GM12878 (cell line): Measurements from ENCODE around the gene SIN3B. TPM values are rescaled to one million over a fixed set of nuclear protein-coding genes. Genes with fewer than 3 reads are reported as not detected.

Source experiments
- ATAC-seq: fragments of 200-7000 bp; cut with Tn5 transposase; 3 replicates; pipeline ENCODE4 v1.9.1; 2020; ENCODE audit warnings: mild to moderate bottlenecking, moderate library complexity
- BruUV-seq: library from RNA; stranded (reverse); fragments of 400-500 nt; replicated peaks from 2 replicates; lab custom pipeline; 2021; lab: Mats Ljungman, UMichigan
- CTCF ChIA-PET: fragments of 300-600 bp; sonication (Branson Sonifier 250); formaldehyde crosslinking; extraction: SDS; loops from one replicate; lab custom pipeline; 2021; ENCODE audit warnings: inconsistent platforms; lab: Yijun Ruan, JAX
- POLR2A ChIA-PET: fragments of 350-600 bp; formaldehyde crosslinking; extraction: SDS; loops from one replicate; lab custom pipeline; 2021; ENCODE audit warnings: inconsistent platforms; lab: Charles Lee
- RAD21 ChIA-PET: fragments of 300-600 bp; sonication (Branson Sonifier 250); formaldehyde crosslinking; loops from one replicate; lab custom pipeline; 2023; ENCODE audit warnings: antibody characterized with exemption; ENCODE audit not compliant: unreplicated experiment; lab: Charles Lee
- SMC1A ChIA-PET: fragments of 300-600 bp; sonication (Branson Sonifier 250); formaldehyde crosslinking; loops from one replicate; lab custom pipeline; 2023; ENCODE audit not compliant: unreplicated experiment, uncharacterized antibody; lab: Charles Lee
- DNase-seq: peaks from one replicate; pipeline ENCODE4 v3.0.0-alpha.2; 2011; ENCODE audit warnings: low read depth, low spot score
- FAIRE-seq: peaks from 3 replicates; lab custom pipeline; 2011; peaks lifted over from hg19 to GRCh38; lab: Jason Lieb, UNC
- H2AFZ ChIP-seq: 2 replicates; pipeline ENCODE4 v1.6.0; 2011; ENCODE audit warnings: low read depth, low read length, control low read depth; ENCODE audit not compliant: control insufficient read depth
- H3K27ac ChIP-seq: 2 replicates; pipeline ENCODE4 v1.5.1; 2011; ENCODE audit warnings: control low read depth; ENCODE audit not compliant: control insufficient read depth, insufficient read depth
- H3K27me3 ChIP-seq, 2 experiments: replicated peaks in 1 of 2; 2 replicates each; pipeline versions ENCODE4 v1.6.0 to v1.6.1; 2011; ENCODE audit warnings: low read length in 1 of 2; ENCODE audit not compliant: control insufficient read depth in 2 of 2, insufficient read depth in 2 of 2
- H3K36me3 ChIP-seq, 2 experiments: 2 replicates each; pipeline ENCODE4 v1.5.1; 2011; ENCODE audit warnings: low read length in 1 of 2; ENCODE audit not compliant: control insufficient read depth in 2 of 2, insufficient read depth in 2 of 2
- H3K4me1 ChIP-seq: 2 replicates; pipeline ENCODE4 v1.6.1; 2011; ENCODE audit warnings: mild to moderate bottlenecking, low read length, moderate library complexity, mixed read lengths; ENCODE audit not compliant: control insufficient read depth, insufficient read depth
- H3K4me2 ChIP-seq: 2 replicates; pipeline ENCODE4 v1.6.0; 2011; ENCODE audit warnings: control low read depth; ENCODE audit not compliant: control insufficient read depth, insufficient read depth
- H3K4me3 ChIP-seq: fragments of 200-600 bp; sonication (generic); 2 replicates; pipeline ENCODE4 v1.5.1; 2016
- H3K79me2 ChIP-seq: 2 replicates; pipeline ENCODE4 v1.6.0; 2011; ENCODE audit warnings: low read length; ENCODE audit not compliant: control insufficient read depth, insufficient read depth
- H3K9ac ChIP-seq: 2 replicates; pipeline ENCODE4 v1.8.0; 2011; ENCODE audit warnings: low read length, control low read depth, mixed read lengths; ENCODE audit not compliant: control insufficient read depth, insufficient read depth
- H3K9me3 ChIP-seq: replicated peaks from 3 replicates; pipeline ENCODE4 v1.5.1; 2011; ENCODE audit warnings: mild to moderate bottlenecking, low read length; ENCODE audit not compliant: control insufficient read depth, insufficient read depth
- H4K20me1 ChIP-seq: 2 replicates; pipeline ENCODE4 v1.6.0; 2011; ENCODE audit not compliant: control insufficient read depth, insufficient read depth
- CHD1 ChIP-seq: IDR thresholded peaks from 2 replicates; pipeline ENCODE4 v1.6.1; 2012; ENCODE audit warnings: low read depth, low read length, improper control_type of control experiment
- KAT2A ChIP-seq: conservative IDR thresholded peaks from 2 replicates; pipeline ENCODE4 v1.6.1; 2011; ENCODE audit warnings: low read depth, low read length; ENCODE audit not compliant: control insufficient read depth
- WGBS: methylation state at CpG from one replicate; pipeline ENCODE4 v1.1.6; 2016; ENCODE audit warnings: low lambda C conversion rate; ENCODE audit not compliant: insufficient replicate concordance, insufficient coverage; ENCODE audit errors: missing lambda C conversion rate; 5-methylcytosine and 5-hydroxymethylcytosine counted together
- in situ Hi-C: fragments of 300-500 bp; cut with MboI; formaldehyde crosslinking; loops from 9 replicates; pipeline ENCODE4 v1.14.3; 2018; ENCODE audit warnings: mixed read lengths
- intact Hi-C: fragments of 100-400 bp; cut with micrococcal nuclease; formaldehyde crosslinking; loops from one replicate; pipeline ENCODE4 v1.14.2; 2022; ENCODE audit not compliant: unreplicated experiment
- polyA plus RNA-seq, 11 experiments: library from polyadenylated mRNA; depleted of rRNA in 4 of 11; unstranded in 6 of 11; stranded (reverse) in 5 of 11; fragments of >200 nt; fragmentation: Nextera tagmentation in 4 of 11; fragmentation: Illumina TruSeq in 1 of 11; extraction: Ambion mirVana in 4 of 11; extraction: Trizol in 1 of 11; gene quantifications; 1 replicate in 1 of 11; 2 replicates in 10 of 11; pipeline versions ENCODE4 v1.2.1 to v1.2.3, GENCODE V29; 2011 to 2016; ENCODE audit warnings: inconsistent platforms in 2 of 11, missing spikeins in 2 of 11, low read depth in 1 of 11
- total RNA-seq, 4 experiments: library from RNA; depleted of rRNA in 3 of 4; stranded (reverse); fragments of >200 nt in 3 of 4; fragmentation: Illumina TruSeq in 1 of 4; extraction: Trizol in 1 of 4; gene quantifications; 2 replicates each; pipeline versions ENCODE4 v1.2.1 to v1.2.3, GENCODE V29; 2013 to 2021
- TF ChIP-seq, protein P1 (sequence below): fragments of 150-350 bp; IDR thresholded peaks from 2 replicates; pipeline ENCODE4 v1.6.1; 2014; ENCODE audit warnings: mild to moderate bottlenecking, low read depth, low read length
- TF ChIP-seq, protein P2 (sequence below): IDR thresholded peaks from 2 replicates; pipeline ENCODE4 v1.6.1; 2012; ENCODE audit warnings: low read length, inconsistent platforms

The SIN3B gene
- total and polyA plus RNA-seq, 10 of the 15 experiments (the other 5 are each of a cell fraction or from before 2014, with no cell fraction given), result 0.68 to 34.5 (median 15.8) TPM

GRCh38 chr19:16850133-16850532 lies 20.9 kb downstream of the SIN3B start:
- Histone ChIP-seq H3K4me3 (no peak overlapping the region), H3K9me3 (no peaks in the 10 kb centered on the region), H3K27ac (no peak overlapping the region), H4K20me1 (no peaks in the 10 kb centered on the region), H3K4me1 (no peaks in the 10 kb centered on the region), H3K27me3 (no peaks in the 10 kb centered on the region), H3K9ac (no peak overlapping the region), H3K36me3 (peaks cover 26 to 30% of the 10 kb centered on the region in 2 experiments; a peak in 3 of 4 replicates), H3K79me2 (no peaks in the 10 kb centered on the region), H3K4me2 (no peak overlapping the region), H2AFZ (no peak overlapping the region)
- CTCF ChIA-PET, result interaction anchor here (0.6 to 1.3 kb wide), 3 partner anchors 8 to 473 kb away, joined by 3 to 4 read pairs (median 3); no protein-coding TSS in a partner anchor
- intact Hi-C loops, result no loop called here
- no peak for FAIRE-seq
- SMC1A ChIA-PET, result interaction anchor here (0.6 kb wide), 1 partner anchor 315 kb away, joined by 3 read pairs; no protein-coding TSS in a partner anchor
- no peak for ATAC-seq
- POLR2A ChIA-PET, result no interaction called here
- in situ Hi-C loops, result no loop called here
- BruUV-seq, result no TSS peak
- TF ChIP-seq KAT2A (no peak), CHD1 (no peak)
- TF ChIP-seq, protein P1, sequence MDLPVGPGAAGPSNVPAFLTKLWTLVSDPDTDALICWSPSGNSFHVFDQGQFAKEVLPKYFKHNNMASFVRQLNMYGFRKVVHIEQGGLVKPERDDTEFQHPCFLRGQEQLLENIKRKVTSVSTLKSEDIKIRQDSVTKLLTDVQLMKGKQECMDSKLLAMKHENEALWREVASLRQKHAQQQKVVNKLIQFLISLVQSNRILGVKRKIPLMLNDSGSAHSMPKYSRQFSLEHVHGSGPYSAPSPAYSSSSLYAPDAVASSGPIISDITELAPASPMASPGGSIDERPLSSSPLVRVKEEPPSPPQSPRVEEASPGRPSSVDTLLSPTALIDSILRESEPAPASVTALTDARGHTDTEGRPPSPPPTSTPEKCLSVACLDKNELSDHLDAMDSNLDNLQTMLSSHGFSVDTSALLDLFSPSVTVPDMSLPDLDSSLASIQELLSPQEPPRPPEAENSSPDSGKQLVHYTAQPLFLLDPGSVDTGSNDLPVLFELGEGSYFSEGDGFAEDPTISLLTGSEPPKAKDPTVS, result no peak
- TF ChIP-seq, protein P2, sequence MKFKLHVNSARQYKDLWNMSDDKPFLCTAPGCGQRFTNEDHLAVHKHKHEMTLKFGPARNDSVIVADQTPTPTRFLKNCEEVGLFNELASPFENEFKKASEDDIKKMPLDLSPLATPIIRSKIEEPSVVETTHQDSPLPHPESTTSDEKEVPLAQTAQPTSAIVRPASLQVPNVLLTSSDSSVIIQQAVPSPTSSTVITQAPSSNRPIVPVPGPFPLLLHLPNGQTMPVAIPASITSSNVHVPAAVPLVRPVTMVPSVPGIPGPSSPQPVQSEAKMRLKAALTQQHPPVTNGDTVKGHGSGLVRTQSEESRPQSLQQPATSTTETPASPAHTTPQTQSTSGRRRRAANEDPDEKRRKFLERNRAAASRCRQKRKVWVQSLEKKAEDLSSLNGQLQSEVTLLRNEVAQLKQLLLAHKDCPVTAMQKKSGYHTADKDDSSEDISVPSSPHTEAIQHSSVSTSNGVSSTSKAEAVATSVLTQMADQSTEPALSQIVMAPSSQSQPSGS, result no peak
- 96% methylated on average over 4 of the region's 4 CpGs for WGBS
- DNase-seq, result no peak
- RAD21 ChIA-PET, result no interaction called here
